Neural cell (in vitro differentiated cells): ENCODE data around the gene DOCK9.

Experiments used
- EP300 ChIP-seq: fragments of 450-650 bp; conservative IDR thresholded peaks from 2 replicates; pipeline ENCODE4 v1.6.1; 2014; ENCODE audit warnings: antibody characterized with exemption, mild to moderate bottlenecking, moderate library complexity; ENCODE audit not compliant: poor library complexity, severe bottlenecking
- EZH2 ChIP-seq: fragments of 200-600, 300-800 bp; shearing (Covaris generic), sonication (generic); IDR thresholded peaks from 2 replicates; pipeline ENCODE4 v1.6.1; 2014; ENCODE audit warnings: antibody characterized with exemption, low read length, borderline replicate concordance, mild to moderate bottlenecking; ENCODE audit not compliant: insufficient read depth, poor library complexity, severe bottlenecking
- MXI1 ChIP-seq: fragments of 450-650 bp; conservative IDR thresholded peaks from 2 replicates; pipeline ENCODE4 v1.6.1; 2014; ENCODE audit warnings: antibody characterized with exemption, mild to moderate bottlenecking; ENCODE audit not compliant: poor library complexity, severe bottlenecking
- POLR2AphosphoS5 ChIP-seq: IDR thresholded peaks from 2 replicates; pipeline ENCODE4 v1.6.1; 2012
- RAD21 ChIP-seq: fragments of 450-650 bp; conservative IDR thresholded peaks from 2 replicates; pipeline ENCODE4 v1.6.1; 2014; ENCODE audit warnings: antibody characterized with exemption, mild to moderate bottlenecking, moderate library complexity
- SMC3 ChIP-seq: fragments of 450-650 bp; conservative IDR thresholded peaks from 2 replicates; pipeline ENCODE4 v1.6.1; 2014; ENCODE audit warnings: antibody characterized with exemption, mild to moderate bottlenecking, moderate library complexity; ENCODE audit not compliant: poor library complexity
- TAF1 ChIP-seq: IDR thresholded peaks from 2 replicates; pipeline ENCODE4 v1.6.1; 2012; ENCODE audit warnings: low read depth
- TF ChIP-seq, protein P1 (sequence below): fragments of 450-650 bp; IDR thresholded peaks from 2 replicates; pipeline ENCODE4 v1.5.1; 2014; ENCODE audit warnings: antibody characterized with exemption, mild to moderate bottlenecking, moderate library complexity; ENCODE audit not compliant: poor library complexity, severe bottlenecking
- TF ChIP-seq, protein P2 (sequence below): IDR thresholded peaks from 2 replicates; pipeline ENCODE4 v1.6.1; 2012; ENCODE audit warnings: borderline replicate concordance

DNA sequence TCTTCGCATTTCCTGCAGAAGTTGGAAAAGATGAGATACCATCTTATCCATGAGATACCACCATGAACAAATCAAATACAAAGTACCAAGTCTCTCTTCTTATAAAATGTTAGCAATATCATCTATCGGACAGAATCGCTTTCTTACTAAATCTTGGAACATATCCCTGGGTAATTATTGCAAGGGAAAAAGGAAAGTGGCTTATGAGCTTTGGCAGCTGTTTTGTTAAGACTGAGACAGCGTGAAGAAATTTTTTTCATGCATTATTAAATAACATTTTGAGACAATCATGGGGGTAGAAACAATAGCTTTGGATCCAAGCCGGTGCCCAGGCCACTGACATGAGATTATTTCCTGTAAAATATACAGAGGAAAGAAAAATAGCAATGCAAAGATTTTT, 84.5 kb downstream of the DOCK9 start:
- TF ChIP-seq EZH2, result no peak
- TF ChIP-seq, protein P1, sequence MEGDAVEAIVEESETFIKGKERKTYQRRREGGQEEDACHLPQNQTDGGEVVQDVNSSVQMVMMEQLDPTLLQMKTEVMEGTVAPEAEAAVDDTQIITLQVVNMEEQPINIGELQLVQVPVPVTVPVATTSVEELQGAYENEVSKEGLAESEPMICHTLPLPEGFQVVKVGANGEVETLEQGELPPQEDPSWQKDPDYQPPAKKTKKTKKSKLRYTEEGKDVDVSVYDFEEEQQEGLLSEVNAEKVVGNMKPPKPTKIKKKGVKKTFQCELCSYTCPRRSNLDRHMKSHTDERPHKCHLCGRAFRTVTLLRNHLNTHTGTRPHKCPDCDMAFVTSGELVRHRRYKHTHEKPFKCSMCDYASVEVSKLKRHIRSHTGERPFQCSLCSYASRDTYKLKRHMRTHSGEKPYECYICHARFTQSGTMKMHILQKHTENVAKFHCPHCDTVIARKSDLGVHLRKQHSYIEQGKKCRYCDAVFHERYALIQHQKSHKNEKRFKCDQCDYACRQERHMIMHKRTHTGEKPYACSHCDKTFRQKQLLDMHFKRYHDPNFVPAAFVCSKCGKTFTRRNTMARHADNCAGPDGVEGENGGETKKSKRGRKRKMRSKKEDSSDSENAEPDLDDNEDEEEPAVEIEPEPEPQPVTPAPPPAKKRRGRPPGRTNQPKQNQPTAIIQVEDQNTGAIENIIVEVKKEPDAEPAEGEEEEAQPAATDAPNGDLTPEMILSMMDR, result no peak
- no peak for TF ChIP-seq SMC3
- TF ChIP-seq TAF1, result no peak
- TF ChIP-seq RAD21, result no peak
- TF ChIP-seq EP300, result no peak
- no peak for TF ChIP-seq MXI1
- TF ChIP-seq, protein P2, sequence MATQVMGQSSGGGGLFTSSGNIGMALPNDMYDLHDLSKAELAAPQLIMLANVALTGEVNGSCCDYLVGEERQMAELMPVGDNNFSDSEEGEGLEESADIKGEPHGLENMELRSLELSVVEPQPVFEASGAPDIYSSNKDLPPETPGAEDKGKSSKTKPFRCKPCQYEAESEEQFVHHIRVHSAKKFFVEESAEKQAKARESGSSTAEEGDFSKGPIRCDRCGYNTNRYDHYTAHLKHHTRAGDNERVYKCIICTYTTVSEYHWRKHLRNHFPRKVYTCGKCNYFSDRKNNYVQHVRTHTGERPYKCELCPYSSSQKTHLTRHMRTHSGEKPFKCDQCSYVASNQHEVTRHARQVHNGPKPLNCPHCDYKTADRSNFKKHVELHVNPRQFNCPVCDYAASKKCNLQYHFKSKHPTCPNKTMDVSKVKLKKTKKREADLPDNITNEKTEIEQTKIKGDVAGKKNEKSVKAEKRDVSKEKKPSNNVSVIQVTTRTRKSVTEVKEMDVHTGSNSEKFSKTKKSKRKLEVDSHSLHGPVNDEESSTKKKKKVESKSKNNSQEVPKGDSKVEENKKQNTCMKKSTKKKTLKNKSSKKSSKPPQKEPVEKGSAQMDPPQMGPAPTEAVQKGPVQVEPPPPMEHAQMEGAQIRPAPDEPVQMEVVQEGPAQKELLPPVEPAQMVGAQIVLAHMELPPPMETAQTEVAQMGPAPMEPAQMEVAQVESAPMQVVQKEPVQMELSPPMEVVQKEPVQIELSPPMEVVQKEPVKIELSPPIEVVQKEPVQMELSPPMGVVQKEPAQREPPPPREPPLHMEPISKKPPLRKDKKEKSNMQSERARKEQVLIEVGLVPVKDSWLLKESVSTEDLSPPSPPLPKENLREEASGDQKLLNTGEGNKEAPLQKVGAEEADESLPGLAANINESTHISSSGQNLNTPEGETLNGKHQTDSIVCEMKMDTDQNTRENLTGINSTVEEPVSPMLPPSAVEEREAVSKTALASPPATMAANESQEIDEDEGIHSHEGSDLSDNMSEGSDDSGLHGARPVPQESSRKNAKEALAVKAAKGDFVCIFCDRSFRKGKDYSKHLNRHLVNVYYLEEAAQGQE, result no peak
- TF ChIP-seq POLR2AphosphoS5, result no peak
